ENCODE data around the gene SULT2B1.

DNA sequence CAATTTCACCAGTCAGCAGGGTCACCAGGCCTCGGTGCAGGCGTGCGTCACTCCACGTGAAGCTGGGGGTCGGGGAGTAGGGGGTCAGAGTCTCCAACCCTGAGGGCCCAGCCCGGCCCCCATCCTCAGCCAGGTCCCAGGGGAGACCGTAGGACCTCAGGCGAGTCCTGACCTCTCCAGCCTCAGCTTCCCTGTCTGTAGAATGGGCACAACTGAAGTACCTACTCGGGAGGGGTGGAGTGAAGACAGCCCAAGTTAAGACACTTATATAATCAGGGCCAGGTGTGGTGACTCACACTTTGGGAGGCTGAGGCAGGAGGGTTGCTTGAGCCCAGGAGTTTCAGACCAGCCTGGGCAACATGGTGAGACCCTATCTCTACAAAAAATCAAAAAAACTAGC is 51.9 kb downstream of the SULT2B1 start:
- TF ChIP-seq, protein P1, sequence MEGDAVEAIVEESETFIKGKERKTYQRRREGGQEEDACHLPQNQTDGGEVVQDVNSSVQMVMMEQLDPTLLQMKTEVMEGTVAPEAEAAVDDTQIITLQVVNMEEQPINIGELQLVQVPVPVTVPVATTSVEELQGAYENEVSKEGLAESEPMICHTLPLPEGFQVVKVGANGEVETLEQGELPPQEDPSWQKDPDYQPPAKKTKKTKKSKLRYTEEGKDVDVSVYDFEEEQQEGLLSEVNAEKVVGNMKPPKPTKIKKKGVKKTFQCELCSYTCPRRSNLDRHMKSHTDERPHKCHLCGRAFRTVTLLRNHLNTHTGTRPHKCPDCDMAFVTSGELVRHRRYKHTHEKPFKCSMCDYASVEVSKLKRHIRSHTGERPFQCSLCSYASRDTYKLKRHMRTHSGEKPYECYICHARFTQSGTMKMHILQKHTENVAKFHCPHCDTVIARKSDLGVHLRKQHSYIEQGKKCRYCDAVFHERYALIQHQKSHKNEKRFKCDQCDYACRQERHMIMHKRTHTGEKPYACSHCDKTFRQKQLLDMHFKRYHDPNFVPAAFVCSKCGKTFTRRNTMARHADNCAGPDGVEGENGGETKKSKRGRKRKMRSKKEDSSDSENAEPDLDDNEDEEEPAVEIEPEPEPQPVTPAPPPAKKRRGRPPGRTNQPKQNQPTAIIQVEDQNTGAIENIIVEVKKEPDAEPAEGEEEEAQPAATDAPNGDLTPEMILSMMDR (conservative IDR thresholded peaks at IDR 0.05; ENCODE audit: low read depth, low read length) = no peak
- TF ChIP-seq POLR2A (IDR thresholded peaks at IDR 0.05; ENCODE audit: low read depth, low read length) = no peak
- no peak for TF ChIP-seq NFE2L2 (IDR thresholded peaks at IDR 0.05; ENCODE audit: low read depth, low read length)
- TF ChIP-seq RAD21 (IDR thresholded peaks at IDR 0.05; ENCODE audit: low read length) = no peak
- no peak for TF ChIP-seq MXI1 (IDR thresholded peaks at IDR 0.05; ENCODE audit: borderline replicate concordance, low read depth, low read length)
- no peak for TF ChIP-seq CEBPB (IDR thresholded peaks at IDR 0.05; ENCODE audit: low read depth, low read length)
- TF ChIP-seq MAFK (IDR thresholded peaks at IDR 0.05; ENCODE audit: low read depth, low read length) = no peak
- no peak for TF ChIP-seq RCOR1 (IDR thresholded peaks at IDR 0.05; ENCODE audit: insufficient replicate concordance, low read length)
- TF ChIP-seq ELK1 (IDR thresholded peaks at IDR 0.05; ENCODE audit: borderline replicate concordance, low read depth, low read length) = no peak
- TF ChIP-seq RFX5 (IDR thresholded peaks at IDR 0.05; ENCODE audit: low read depth, low read length) = no peak
- TF ChIP-seq FOS (IDR thresholded peaks at IDR 0.05; ENCODE audit: low read depth, low read length) = no peak
